ENCODE results near the gene TRIM44. TPM values are rescaled to one million over a fixed set of nuclear protein-coding genes. Genes with fewer than 3 reads are reported as not detected.

Gene TRIM44
- total RNA-seq, 1 donor from 2014 or later = 9.7 TPM

GRCh38 chr11:35677904-35678303 lies 15.3 kb downstream of the TRIM44 start:
- FAIRE-seq (no peak), DNase-seq (ENCODE audit: low read depth) (no peak)
- no peaks in the 10 kb centered on the region for H3K36me3 ChIP-seq (ENCODE audit: control insufficient read depth, insufficient read depth, low read length)
- no peak overlapping the region for H3K4me3 ChIP-seq (ENCODE audit: low read depth, low read length)
- no peak for TF ChIP-seq CTCF (IDR thresholded peaks at IDR 0.05; ENCODE audit: insufficient read depth, low read length, severe bottlenecking)
- H3K27me3 ChIP-seq (ENCODE audit: control insufficient read depth, insufficient read depth, low read length) = no peaks in the 10 kb centered on the region

GRCh38 chr11:35678471-35678870 lies 15.9 kb downstream of the TRIM44 start:
- Histone ChIP-seq H3K36me3 (ENCODE audit: control insufficient read depth, insufficient read depth, low read length) (no peaks in the 10 kb centered on the region), H3K4me3 (ENCODE audit: low read depth, low read length) (no peak overlapping the region), H3K27me3 (ENCODE audit: control insufficient read depth, insufficient read depth, low read length) (no peaks in the 10 kb centered on the region)
- TF ChIP-seq CTCF (IDR thresholded peaks at IDR 0.05; ENCODE audit: insufficient read depth, low read length, severe bottlenecking) = no peak
- FAIRE-seq (no peak), DNase-seq (ENCODE audit: low read depth) (no peak)

GRCh38 chr11:35678975-35679374 lies 16.4 kb downstream of the TRIM44 start:
- TF ChIP-seq CTCF (IDR thresholded peaks at IDR 0.05; ENCODE audit: insufficient read depth, low read length, severe bottlenecking) = no peak
- FAIRE-seq = no peak
- H3K36me3 ChIP-seq (ENCODE audit: control insufficient read depth, insufficient read depth, low read length) = no peaks in the 10 kb centered on the region
- no peak overlapping the region for H3K4me3 ChIP-seq (ENCODE audit: low read depth, low read length)
- H3K27me3 ChIP-seq (ENCODE audit: control insufficient read depth, insufficient read depth, low read length) = no peaks in the 10 kb centered on the region
- no peak for DNase-seq (ENCODE audit: low read depth)

- Histone ChIP-seq H3K36me3 (ENCODE audit: control insufficient read depth, insufficient read depth, low read length) (peaks cover 4% of the 10 kb centered on the region), H3K4me3 (ENCODE audit: low read depth, low read length) (no peak overlapping the region), H3K27me3 (ENCODE audit: control insufficient read depth, insufficient read depth, low read length) (no peaks in the 10 kb centered on the region)
- no peak for TF ChIP-seq CTCF (IDR thresholded peaks at IDR 0.05; ENCODE audit: insufficient read depth, low read length, severe bottlenecking)
- no peak for FAIRE-seq
- no peak for DNase-seq (ENCODE audit: low read depth)
Measured at GRCh38 chr11:35680506-35680905, 17.9 kb downstream of the TRIM44 start.

GRCh38 chr11:35681163-35681767 lies 18.7 kb downstream of the TRIM44 start:
- TF ChIP-seq CTCF (IDR thresholded peaks at IDR 0.05; ENCODE audit: insufficient read depth, low read length, severe bottlenecking) = no peak
- Histone ChIP-seq H3K36me3 (ENCODE audit: control insufficient read depth, insufficient read depth, low read length) (peaks cover 4% of the 10 kb centered on the region), H3K4me3 (ENCODE audit: low read depth, low read length) (no peak overlapping the region), H3K27me3 (ENCODE audit: control insufficient read depth, insufficient read depth, low read length) (no peaks in the 10 kb centered on the region)
- no peak for FAIRE-seq
- DNase-seq (ENCODE audit: low read depth) = no peak
